HCT116 (cell line): ENCODE data around the gene KHDRBS1. TPM values are rescaled to one million over a fixed set of nuclear protein-coding genes. Genes with fewer than 3 reads are reported as not detected.

ENCODE experiments used
- ATAC-seq: fragments of 200-7000 bp; cut with Tn5 transposase; 2 replicates; pipeline ENCODE4 v1.9.1; 2020; ENCODE audit warnings: mild to moderate bottlenecking, moderate library complexity
- BruUV-seq: library from RNA; stranded (reverse); fragments of 400-500 nt; replicated peaks from 2 replicates; lab custom pipeline; 2021; lab: Mats Ljungman, UMichigan
- CTCF ChIA-PET: fragments of 300-600 bp; sonication (Branson Sonifier 250); formaldehyde crosslinking; loops from one replicate; lab custom pipeline; 2021; ENCODE audit warnings: antibody characterized with exemption; lab: Charles Lee
- POLR2A ChIA-PET: fragments of 300-600, 350-600 bp; sonication (Branson Sonifier 250); formaldehyde crosslinking; loops from one replicate; lab custom pipeline; 2021; ENCODE audit warnings: antibody characterized with exemption; lab: Charles Lee
- RAD21 ChIA-PET, 2 experiments: fragments of 300-600 bp; sonication (Branson Sonifier 250); formaldehyde crosslinking; loops; one replicate each; lab custom pipeline; 2023; ENCODE audit warnings: low total read pairs in 2 of 2; ENCODE audit not compliant: uncharacterized antibody in 2 of 2, unreplicated experiment in 2 of 2, low non-redundant PET in 1 of 2; lab: Charles Lee
- DNase-seq: peaks from one replicate; pipeline ENCODE4 v3.0.0-alpha.2; 2010; ENCODE audit warnings: low read depth, low spot score
- H2AFZ ChIP-seq: fragments of 200-600 bp; shearing (Covaris generic), sonication (generic); 2 replicates; pipeline ENCODE4 v1.6.1; 2017; ENCODE audit warnings: low read depth, mixed run types, mixed read lengths, antibody characterized with exemption, low read length; ENCODE audit not compliant: poor library complexity, severe bottlenecking
- H3K27ac ChIP-seq: 2 replicates; pipeline ENCODE4 v1.5.1; 2012; ENCODE audit warnings: low read depth, low read length
- H3K27me3 ChIP-seq: fragments of 200-600 bp; sonication (generic); 2 replicates; pipeline ENCODE4 v1.6.1; 2016; ENCODE audit warnings: mixed run types, low read length, mixed read lengths; ENCODE audit not compliant: insufficient read depth
- H3K36me3 ChIP-seq, 2 experiments: fragments of 200-500 bp in 1 of 2; fragments of 200-600 bp in 1 of 2; sonication (Bioruptor generic) in 1 of 2; sonication (generic) in 1 of 2; 2 replicates each; pipeline versions ENCODE4 v1.5.1 to v1.6.1; 2014 to 2016; ENCODE audit warnings: low read length in 2 of 2, inconsistent platforms in 1 of 2, mixed read lengths in 1 of 2, mixed run types in 1 of 2; ENCODE audit not compliant: insufficient read depth in 2 of 2, control insufficient read depth in 1 of 2
- H3K4me1 ChIP-seq, 2 experiments: fragments of 200-600 bp in 1 of 2; sonication (generic) in 1 of 2; 2 replicates each; pipeline versions ENCODE4 v1.5.1 to v1.6.1; 2012 to 2017; ENCODE audit warnings: low read length in 2 of 2, inconsistent platforms in 1 of 2, mild to moderate bottlenecking in 1 of 2, mixed read lengths in 1 of 2, mixed run types in 1 of 2, moderate library complexity in 1 of 2; ENCODE audit not compliant: insufficient read depth in 2 of 2, control insufficient read depth in 1 of 2
- H3K4me2 ChIP-seq: fragments of 200-600 bp; sonication (generic); 2 replicates; pipeline ENCODE4 v1.6.1; 2017; ENCODE audit warnings: mixed run types, low read length, mixed read lengths
- H3K4me3 ChIP-seq, 2 experiments: fragments of 200-600 bp in 1 of 2; sonication (generic) in 1 of 2; replicated peaks in 1 of 2; 2 replicates each; pipeline ENCODE4 v1.5.1; 2011 to 2016; ENCODE audit warnings: low read length in 2 of 2, control low read depth in 1 of 2, low read depth in 1 of 2, mild to moderate bottlenecking in 1 of 2, mixed read lengths in 1 of 2, mixed run types in 1 of 2
- H3K79me2 ChIP-seq: fragments of 200-600 bp; sonication (generic); 2 replicates; pipeline ENCODE4 v1.6.1; 2017; ENCODE audit warnings: mild to moderate bottlenecking, mixed run types, low read length, moderate library complexity, mixed read lengths; ENCODE audit not compliant: insufficient read depth
- H3K9ac ChIP-seq: fragments of 200-600 bp; sonication (generic); 2 replicates; pipeline ENCODE4 v1.6.1; 2016; ENCODE audit warnings: low read length, mixed read lengths
- H3K9me2 ChIP-seq: fragments of 200-600 bp; sonication (generic), shearing (Covaris generic); 2 replicates; pipeline ENCODE4 v1.6.1; 2017; ENCODE audit warnings: mixed run types, mild to moderate bottlenecking, moderate library complexity; ENCODE audit not compliant: insufficient read depth
- H3K9me3 ChIP-seq, 2 experiments: fragments of 200-500 bp in 1 of 2; fragments of 200-600 bp in 1 of 2; sonication (Bioruptor generic) in 1 of 2; sonication (generic) in 1 of 2; 2 replicates each; pipeline ENCODE4 v1.6.1; 2014 to 2017; ENCODE audit warnings: low read length in 2 of 2, mixed read lengths in 2 of 2, inconsistent platforms in 1 of 2, low read depth in 1 of 2, mild to moderate bottlenecking in 1 of 2, mixed run types in 1 of 2, moderate library complexity in 1 of 2; ENCODE audit not compliant: control insufficient read depth in 1 of 2, insufficient read depth in 1 of 2
- H4K20me1 ChIP-seq: fragments of 200-600 bp; sonication (generic), shearing (Covaris generic); 2 replicates; pipeline ENCODE4 v1.6.1; 2017; ENCODE audit warnings: mixed run types, mild to moderate bottlenecking, moderate library complexity; ENCODE audit not compliant: insufficient read depth
- CBX3 ChIP-seq: IDR thresholded peaks from 2 replicates; pipeline ENCODE4 v1.6.1; 2012; ENCODE audit warnings: low read depth
- CEBPB ChIP-seq: IDR thresholded peaks from 2 replicates; pipeline ENCODE4 v1.6.1; 2012; ENCODE audit warnings: low read depth
- EGR1 ChIP-seq: IDR thresholded peaks from 2 replicates; pipeline ENCODE4 v1.6.1; 2012; ENCODE audit warnings: low read depth
- ELF1 ChIP-seq: IDR thresholded peaks from 2 replicates; pipeline ENCODE4 v1.6.1; 2012; ENCODE audit warnings: low read depth, borderline replicate concordance
- EZH2phosphoT487 ChIP-seq: fragments of 200-600 bp; IDR thresholded peaks from 2 replicates; pipeline ENCODE4 v1.6.1; 2018; ENCODE audit warnings: antibody characterized with exemption, borderline replicate concordance
- JUND ChIP-seq: IDR thresholded peaks from 2 replicates; pipeline ENCODE4 v1.6.1; 2012
- POLR2AphosphoS5 ChIP-seq: IDR thresholded peaks from 2 replicates; pipeline ENCODE4 v1.6.1; 2011; ENCODE audit warnings: mild to moderate bottlenecking, low read depth, low read length, moderate library complexity
- RAD21 ChIP-seq: IDR thresholded peaks from 2 replicates; pipeline ENCODE4 v1.6.1; 2012; ENCODE audit warnings: low read depth, mild to moderate bottlenecking
- REST ChIP-seq: IDR thresholded peaks from 2 replicates; pipeline ENCODE4 v1.6.1; 2012; ENCODE audit warnings: low read depth
- SP1 ChIP-seq: IDR thresholded peaks from 2 replicates; pipeline ENCODE4 v1.6.1; 2012; ENCODE audit warnings: low read depth
- intact Hi-C: fragments of 100-400 bp; cut with micrococcal nuclease; formaldehyde crosslinking; loops from 2 replicates; pipeline ENCODE4 v1.10.0; 2022
- total RNA-seq: library from RNA; stranded (reverse); gene quantifications from one replicate; pipeline ENCODE4 v1.2.1, GENCODE V29; 2021; ENCODE audit not compliant: unreplicated experiment

The KHDRBS1 gene
- total RNA-seq, 1 experiment from 2014 or later: 215 TPM

DNA sequence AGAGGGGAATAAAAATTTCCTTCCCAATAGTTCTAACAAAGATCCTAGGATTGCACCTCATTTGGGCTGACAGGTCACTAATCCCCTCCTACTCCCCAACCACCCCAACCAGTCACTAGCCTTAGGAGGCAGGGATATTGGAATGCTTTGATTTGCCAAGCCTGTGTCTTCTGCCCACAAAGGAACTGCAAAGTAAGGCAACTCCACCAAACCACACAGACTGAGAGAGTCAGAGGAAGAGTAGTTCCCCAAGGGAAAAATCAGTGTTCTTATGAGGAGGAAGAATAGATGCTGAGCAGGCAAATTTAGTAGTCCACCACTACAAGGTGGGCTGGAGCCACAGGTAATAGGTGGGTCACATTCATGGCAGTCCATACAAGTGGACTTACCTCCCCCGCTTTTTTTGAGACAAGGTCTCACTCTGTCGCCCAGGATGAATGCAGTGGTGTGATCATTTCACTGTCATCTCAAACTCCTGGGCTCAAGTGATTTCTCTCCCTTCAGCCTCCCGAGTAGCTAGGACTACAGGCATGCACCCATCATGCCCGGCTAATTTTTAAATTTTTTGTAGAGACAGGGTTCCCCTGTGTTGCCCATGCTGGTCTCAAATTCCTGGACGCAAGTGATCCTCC is 55.4 kb downstream of the KHDRBS1 start:
- CTCF ChIA-PET: no interaction called here

More for the DNA sequence above, 55.4 kb downstream of the KHDRBS1 start:
- ChIA-PET RAD21 (no interaction called here), POLR2A (no interaction called here)
- H3K4me2 ChIP-seq: no peak overlapping the region
- no peak overlapping the region for H3K4me3 ChIP-seq
- no peak overlapping the region for H2AFZ ChIP-seq
- no TSS peak for BruUV-seq
- intact Hi-C loops: loop anchor here (10.0 kb wide), 1 partner anchor 254 kb away; the partner anchor contains the start of gene SPOCD1
- TF ChIP-seq SP1 (no peak), POLR2AphosphoS5 (no peak), JUND (no peak), ELF1 (no peak), EGR1 (no peak), REST (no peak), CBX3 (no peak), RAD21 (no peak), EZH2phosphoT487 (no peak), CEBPB (no peak)
- ATAC-seq: no peak
- peaks cover 9% of the 10 kb centered on the region for H3K79me2 ChIP-seq
- H3K9ac ChIP-seq: no peak overlapping the region
- H3K9me3 ChIP-seq: no peaks in the 10 kb centered on the region
- DNase-seq: no peak
- H3K36me3 ChIP-seq: no peaks in the 10 kb centered on the region
- peaks cover 37 to 41% of the 10 kb centered on the region in 2 experiments for H3K4me1 ChIP-seq
- H3K9me2 ChIP-seq: no peaks in the 10 kb centered on the region
- no peak overlapping the region for H3K27ac ChIP-seq
- H3K27me3 ChIP-seq: no peaks in the 10 kb centered on the region
- H4K20me1 ChIP-seq: no peaks in the 10 kb centered on the region
